A673 (cell line): ENCODE data around the gene BLCAP. TPM values are rescaled to one million over a fixed set of nuclear protein-coding genes. Genes with fewer than 3 reads are reported as not detected.
A peak's percentile ranks its signal among the peaks of the same experiment; 100 is the strongest.

ENCODE experiments used
- BruUV-seq: library from RNA; stranded (reverse); fragments of 400-500 nt; replicated peaks from 2 replicates; lab custom pipeline; 2021; lab: Mats Ljungman, UMichigan
- CTCF ChIA-PET: fragments of 300-600 bp; sonication (Branson Sonifier 250); formaldehyde crosslinking; loops from one replicate; lab custom pipeline; 2022; ENCODE audit warnings: antibody characterized with exemption; lab: Charles Lee
- POLR2A ChIA-PET: fragments of 300-600 bp; sonication (Branson Sonifier 250); formaldehyde crosslinking; loops from one replicate; lab custom pipeline; 2022; ENCODE audit warnings: antibody characterized with exemption; ENCODE audit not compliant: low non-redundant PET; lab: Charles Lee
- DNase-seq: peaks from one replicate; pipeline ENCODE4 v3.0.0-alpha.2; 2015; ENCODE audit warnings: low spot score
- H3K27ac ChIP-seq: fragments of 200-600 bp; sonication (generic); 2 replicates; pipeline ENCODE4 v1.5.1; 2016; ENCODE audit warnings: mixed run types, low read depth, mild to moderate bottlenecking, mixed read lengths, antibody characterized with exemption, low read length; ENCODE audit not compliant: poor library complexity, severe bottlenecking
- H3K27me3 ChIP-seq: fragments of 200-600 bp; sonication (generic); replicated peaks from 2 replicates; pipeline ENCODE4 v1.6.1; 2017; ENCODE audit warnings: mixed run types, low read depth, mild to moderate bottlenecking, mixed read lengths, antibody characterized with exemption, low read length; ENCODE audit not compliant: insufficient read depth, poor library complexity
- H3K36me3 ChIP-seq: fragments of 200-600 bp; sonication (generic); 2 replicates; pipeline ENCODE4 v1.6.1; 2016; ENCODE audit warnings: mixed run types, mild to moderate bottlenecking, mixed read lengths, antibody characterized with exemption, low read length; ENCODE audit not compliant: insufficient read depth, poor library complexity, severe bottlenecking
- H3K4me1 ChIP-seq: fragments of 200-600 bp; sonication (generic); 2 replicates; pipeline ENCODE4 v1.6.1; 2017; ENCODE audit warnings: mixed run types, mild to moderate bottlenecking, mixed read lengths, antibody characterized with exemption, low read length; ENCODE audit not compliant: insufficient read depth, poor library complexity, severe bottlenecking
- H3K4me3 ChIP-seq: fragments of 200-600 bp; sonication (generic); 2 replicates; pipeline ENCODE4 v1.5.1; 2016; ENCODE audit warnings: low read depth, mixed run types, mild to moderate bottlenecking, mixed read lengths, low read length; ENCODE audit not compliant: poor library complexity, severe bottlenecking
- H3K9me3 ChIP-seq: fragments of 200-600 bp; sonication (generic); 2 replicates; pipeline ENCODE4 v1.6.1; 2016; ENCODE audit warnings: mixed run types, low read depth, mild to moderate bottlenecking, mixed read lengths, antibody characterized with exemption, low read length; ENCODE audit not compliant: poor library complexity, severe bottlenecking
- EZH2 ChIP-seq: fragments of 200-600 bp; sonication (generic); IDR thresholded peaks from 2 replicates; pipeline ENCODE4 v1.6.1; 2017; ENCODE audit warnings: borderline replicate concordance, low read depth, mild to moderate bottlenecking, mixed read lengths, antibody characterized with exemption, low read length; ENCODE audit not compliant: poor library complexity, severe bottlenecking
- intact Hi-C: fragments of 100-400 bp; cut with micrococcal nuclease; formaldehyde crosslinking; loops from one replicate; pipeline ENCODE4 v1.10.0; 2022; ENCODE audit not compliant: unreplicated experiment
- total RNA-seq: library from RNA; stranded (reverse); gene quantifications from 2 replicates; pipeline ENCODE4 v1.2.3, GENCODE V29; 2021
- TF ChIP-seq, protein P1 (sequence below): fragments of 300-800, 200-600 bp; sonication (generic); conservative IDR thresholded peaks from 2 replicates; pipeline ENCODE4 v1.5.1; 2017; ENCODE audit warnings: low read depth, mild to moderate bottlenecking, antibody characterized with exemption, low read length, moderate library complexity, mixed read lengths

BLCAP gene
- total RNA-seq, 1 experiment from 2014 or later: 39.9 TPM

DNA sequence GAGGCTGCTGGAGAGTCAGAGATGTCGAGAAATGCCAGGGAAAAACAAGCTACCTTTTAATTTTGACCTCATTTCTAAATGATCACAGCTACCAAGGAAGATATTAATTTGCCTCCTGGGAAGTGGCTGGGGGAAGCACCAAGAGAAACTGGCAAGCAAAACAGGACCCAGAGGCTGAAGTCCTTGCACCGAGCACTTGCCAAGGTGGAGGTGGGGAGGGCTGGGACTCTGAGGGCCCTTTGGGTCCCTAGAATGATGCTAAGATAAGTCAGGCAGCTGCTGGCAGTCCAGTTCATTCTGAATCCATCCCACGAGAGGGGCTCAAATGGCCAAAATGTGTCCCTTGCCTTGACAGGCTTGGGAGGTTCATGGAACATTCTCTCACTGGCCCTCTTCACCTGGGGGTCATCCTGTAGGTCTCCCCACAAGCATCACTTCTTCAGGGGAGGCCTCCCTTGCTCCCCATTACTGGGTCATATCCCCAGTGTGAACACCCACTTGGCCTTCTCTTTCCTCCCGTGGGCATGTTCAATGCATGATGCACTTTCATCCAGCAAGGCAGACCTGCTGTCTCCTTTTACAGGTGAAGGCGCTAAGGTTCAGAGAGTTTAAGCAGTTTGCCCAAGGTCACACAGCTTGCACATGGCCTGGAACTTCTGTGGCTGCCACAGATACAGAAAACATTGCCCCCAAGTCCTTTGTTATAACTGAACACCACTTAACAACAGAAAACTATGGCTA lies 39.1 kb upstream of the BLCAP start:
- DNase-seq: no peak
- Histone ChIP-seq H3K4me3 (no peak overlapping the region), H3K27ac (no peak overlapping the region), H3K36me3 (no peaks in the 10 kb centered on the region), H3K4me1 (peaks cover 23% of the 10 kb centered on the region), H3K27me3 (no peaks in the 10 kb centered on the region), H3K9me3 (no peaks in the 10 kb centered on the region)
- intact Hi-C loops: loop anchor here (5.0 to 10.0 kb wide), 2 partner anchors 331 to 838 kb away; no protein-coding TSS in a partner anchor
- no TSS peak for BruUV-seq
- TF ChIP-seq, protein P1, sequence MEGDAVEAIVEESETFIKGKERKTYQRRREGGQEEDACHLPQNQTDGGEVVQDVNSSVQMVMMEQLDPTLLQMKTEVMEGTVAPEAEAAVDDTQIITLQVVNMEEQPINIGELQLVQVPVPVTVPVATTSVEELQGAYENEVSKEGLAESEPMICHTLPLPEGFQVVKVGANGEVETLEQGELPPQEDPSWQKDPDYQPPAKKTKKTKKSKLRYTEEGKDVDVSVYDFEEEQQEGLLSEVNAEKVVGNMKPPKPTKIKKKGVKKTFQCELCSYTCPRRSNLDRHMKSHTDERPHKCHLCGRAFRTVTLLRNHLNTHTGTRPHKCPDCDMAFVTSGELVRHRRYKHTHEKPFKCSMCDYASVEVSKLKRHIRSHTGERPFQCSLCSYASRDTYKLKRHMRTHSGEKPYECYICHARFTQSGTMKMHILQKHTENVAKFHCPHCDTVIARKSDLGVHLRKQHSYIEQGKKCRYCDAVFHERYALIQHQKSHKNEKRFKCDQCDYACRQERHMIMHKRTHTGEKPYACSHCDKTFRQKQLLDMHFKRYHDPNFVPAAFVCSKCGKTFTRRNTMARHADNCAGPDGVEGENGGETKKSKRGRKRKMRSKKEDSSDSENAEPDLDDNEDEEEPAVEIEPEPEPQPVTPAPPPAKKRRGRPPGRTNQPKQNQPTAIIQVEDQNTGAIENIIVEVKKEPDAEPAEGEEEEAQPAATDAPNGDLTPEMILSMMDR: no peak
- no peak for TF ChIP-seq EZH2
- CTCF ChIA-PET: interaction anchor here (0.9 kb wide), 1 partner anchor 426 kb away, joined by 5 read pairs; no protein-coding TSS in a partner anchor
- POLR2A ChIA-PET: no interaction called here

DNA sequence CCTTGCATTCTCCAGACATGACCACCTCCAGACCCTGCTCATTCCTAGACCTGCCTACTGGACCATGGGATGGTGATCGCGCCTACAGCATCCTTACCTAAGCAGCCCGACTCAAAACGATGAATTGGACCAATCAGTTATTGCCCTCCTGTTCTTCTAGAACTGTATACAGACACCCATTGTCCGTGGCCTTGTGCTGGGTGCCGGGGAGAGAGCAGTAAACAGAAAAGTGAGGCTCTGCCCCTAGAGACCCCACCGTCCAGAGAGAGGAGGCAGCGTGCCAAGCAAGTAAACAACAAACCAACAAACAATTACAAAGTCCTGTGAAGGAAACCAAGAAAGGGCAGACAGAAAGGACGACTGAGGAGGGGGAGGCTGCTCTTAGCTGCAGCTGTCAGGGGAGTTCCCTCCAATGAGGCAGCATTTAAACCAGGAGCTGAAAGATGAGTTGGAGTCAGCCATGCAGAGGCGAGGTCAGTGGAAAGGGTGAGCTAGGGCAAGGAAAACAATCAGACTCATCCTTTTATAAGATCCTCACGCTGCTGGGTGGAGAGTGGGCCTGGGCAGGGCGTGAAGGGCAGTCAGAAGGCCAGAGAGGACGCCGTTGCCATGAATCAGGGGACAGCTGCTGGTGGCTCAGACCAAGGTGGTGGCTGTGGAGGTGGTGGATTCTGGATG lies 37.6 kb upstream of the BLCAP start:
- no peak for DNase-seq
- H3K36me3 ChIP-seq: no peaks in the 10 kb centered on the region
- H3K4me3 ChIP-seq: no peak overlapping the region
- ChIA-PET POLR2A (interaction anchor here (0.6 kb wide), 1 partner anchor 24 kb away, joined by 10 read pairs; no protein-coding TSS in a partner anchor), CTCF (interaction anchor here (0.5 kb wide), 2 partner anchors 32 to 427 kb away, joined by 5 to 7 read pairs; no protein-coding TSS in a partner anchor)
- no peaks in the 10 kb centered on the region for H3K27me3 ChIP-seq
- BruUV-seq: no TSS peak
- peaks cover 23% of the 10 kb centered on the region for H3K4me1 ChIP-seq
- TF ChIP-seq EZH2: no peak
- TF ChIP-seq, protein P1: no peak
- intact Hi-C loops: loop anchor here (2.0 to 10.0 kb wide), 4 partner anchors 332 to 840 kb away; no protein-coding TSS in a partner anchor
- no peaks in the 10 kb centered on the region for H3K9me3 ChIP-seq
- no peak overlapping the region for H3K27ac ChIP-seq

DNA sequence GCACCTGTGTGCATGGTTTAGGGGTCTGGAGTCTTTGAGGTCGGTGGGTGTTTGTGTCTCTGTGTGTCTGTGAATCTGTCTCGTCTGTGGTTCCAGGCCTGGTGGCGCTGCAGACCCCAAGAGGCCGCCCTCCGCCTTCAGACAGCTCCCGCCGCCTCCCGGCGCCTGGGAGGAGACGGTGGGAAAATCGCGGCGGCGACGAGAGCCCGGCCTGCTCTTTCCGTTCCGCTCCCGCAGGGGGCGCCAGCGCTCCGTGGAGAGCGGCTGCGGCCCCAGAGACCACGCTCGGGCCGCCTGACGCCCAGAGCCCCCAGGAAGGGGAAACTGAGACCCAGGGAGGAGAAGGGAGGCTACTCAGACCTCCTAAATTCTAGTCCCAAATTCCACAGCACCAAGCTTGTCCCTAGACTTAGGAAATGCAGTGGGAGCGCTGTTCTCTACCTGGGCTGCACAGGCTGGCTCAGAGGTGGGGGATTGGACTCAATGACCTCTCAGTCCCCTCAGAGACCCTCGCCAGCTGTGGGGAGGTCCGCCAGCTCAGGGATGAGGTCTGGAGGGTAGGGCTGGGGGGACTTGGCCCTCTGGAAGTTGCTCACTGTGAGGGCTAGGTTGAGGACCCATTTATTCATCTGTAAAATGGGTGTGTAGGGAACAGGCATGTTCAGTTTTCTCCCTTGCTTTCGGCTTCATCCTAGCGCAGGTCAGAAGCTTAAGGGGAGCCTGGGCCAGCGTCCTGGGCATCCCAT lies 36.9 kb upstream of the BLCAP start:
- Histone ChIP-seq H3K27me3 (no peaks in the 10 kb centered on the region), H3K36me3 (no peaks in the 10 kb centered on the region), H3K4me3 (no peak overlapping the region), H3K4me1 (peaks cover 23% of the 10 kb centered on the region), H3K9me3 (no peaks in the 10 kb centered on the region), H3K27ac (no peak overlapping the region)
- ChIA-PET POLR2A (interaction anchor here (0.6 kb wide), 1 partner anchor 23 kb away, joined by 10 read pairs; no protein-coding TSS in a partner anchor), CTCF (interaction anchor here (0.6 kb wide), 2 partner anchors 277 to 493 kb away, joined by 3 to 5 read pairs; no protein-coding TSS in a partner anchor)
- TF ChIP-seq, protein P1: peak; percentile 97
- TF ChIP-seq EZH2: no peak
- intact Hi-C loops: loop anchor here (2.0 to 10.0 kb wide), 4 partner anchors 333 to 840 kb away; no protein-coding TSS in a partner anchor
- BruUV-seq: no TSS peak
- DNase-seq: peak; percentile 68
